ENCODE data around the gene ANGPT4.

ANGPT4 gene, protein sequence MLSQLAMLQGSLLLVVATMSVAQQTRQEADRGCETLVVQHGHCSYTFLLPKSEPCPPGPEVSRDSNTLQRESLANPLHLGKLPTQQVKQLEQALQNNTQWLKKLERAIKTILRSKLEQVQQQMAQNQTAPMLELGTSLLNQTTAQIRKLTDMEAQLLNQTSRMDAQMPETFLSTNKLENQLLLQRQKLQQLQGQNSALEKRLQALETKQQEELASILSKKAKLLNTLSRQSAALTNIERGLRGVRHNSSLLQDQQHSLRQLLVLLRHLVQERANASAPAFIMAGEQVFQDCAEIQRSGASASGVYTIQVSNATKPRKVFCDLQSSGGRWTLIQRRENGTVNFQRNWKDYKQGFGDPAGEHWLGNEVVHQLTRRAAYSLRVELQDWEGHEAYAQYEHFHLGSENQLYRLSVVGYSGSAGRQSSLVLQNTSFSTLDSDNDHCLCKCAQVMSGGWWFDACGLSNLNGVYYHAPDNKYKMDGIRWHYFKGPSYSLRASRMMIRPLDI

GRCh38 chr20:916125-916799 is at the start of gene ANGPT4:
Gene ANGPT4, minus strand, starts transcription at chr20:916334. Its CDS starts 120 bp downstream, at chr20:916214.
- no peak for DNase-seq

DNA sequence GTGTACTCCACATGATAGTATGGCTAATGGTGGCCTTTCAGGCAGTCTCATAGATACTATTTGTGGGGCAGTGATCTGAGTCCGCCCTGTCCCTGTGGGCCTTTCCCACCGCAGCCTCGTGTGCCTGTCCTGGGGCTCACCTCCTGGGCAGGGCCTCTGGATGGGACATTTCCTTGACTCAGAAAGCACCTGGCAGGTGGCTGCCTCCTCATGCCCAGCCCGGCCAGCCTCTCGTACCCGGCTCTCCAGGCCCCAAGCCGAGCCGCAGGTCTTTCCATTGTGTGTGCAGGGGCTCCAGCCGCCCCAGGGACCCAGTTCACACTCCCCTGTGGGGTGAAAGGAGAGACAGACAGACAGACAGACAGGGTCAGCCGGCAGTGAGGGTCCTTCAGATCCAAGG is 47.7 kb upstream of the ANGPT4 start:
- DNase-seq: no peak

- no peak for DNase-seq
These were observed 46.5 kb upstream of the ANGPT4 start for GRCh38 chr20:962683-963082.

- DNase-seq: no peak
These were observed 46.1 kb upstream of the ANGPT4 start for GRCh38 chr20:962223-962622.

- DNase-seq: no peak
These were observed 45.6 kb upstream of the ANGPT4 start for GRCh38 chr20:961768-962167.

GRCh38 chr20:959996-960615 is 44.0 kb upstream of the ANGPT4 start:
- DNase-seq: no peak

DNA sequence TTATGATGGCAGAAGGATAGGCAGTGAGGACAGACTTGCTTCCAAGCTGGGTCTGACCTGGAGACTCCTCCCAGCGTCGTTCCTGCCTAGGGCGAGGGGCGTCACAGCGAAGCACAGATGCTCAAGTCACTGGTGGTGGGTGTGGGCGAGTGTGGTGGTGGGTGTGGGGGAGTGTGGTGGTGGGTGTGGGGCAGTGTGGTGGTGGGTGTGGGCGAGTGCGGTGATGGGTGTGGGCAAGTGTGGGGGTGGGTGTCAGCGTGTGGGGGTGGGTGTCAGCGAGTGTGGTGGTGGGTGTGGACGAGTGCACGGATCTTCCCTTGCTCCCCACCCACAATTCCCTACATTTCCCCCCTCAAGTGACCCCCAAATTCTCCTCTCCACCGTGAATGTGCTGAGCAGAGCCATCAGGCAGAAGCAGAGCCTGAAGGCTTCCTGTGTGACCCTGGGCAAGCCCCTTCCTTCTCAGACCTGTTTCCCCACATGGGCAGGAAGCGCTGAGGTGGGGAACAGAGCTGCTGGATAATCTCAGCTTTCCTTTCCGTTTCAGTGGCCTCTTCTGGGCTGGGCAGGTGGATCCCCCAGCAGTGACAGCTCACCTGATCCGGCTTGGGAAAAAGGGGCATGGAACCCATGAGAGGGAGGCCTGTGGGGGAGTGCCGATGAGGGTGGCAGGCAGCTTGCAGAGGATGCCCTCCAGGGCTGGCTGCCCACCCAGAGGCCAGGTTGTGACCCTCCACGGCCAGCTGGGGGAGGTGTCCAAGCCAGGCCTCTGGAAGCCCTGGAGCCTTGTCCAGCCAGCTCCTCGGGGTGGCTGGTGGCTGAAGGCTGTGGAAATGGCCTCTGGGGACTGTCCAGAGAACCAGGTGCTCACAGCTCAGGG is 43.0 kb upstream of the ANGPT4 start:
- no peak for DNase-seq

GRCh38 chr20:957544-957943 is 41.4 kb upstream of the ANGPT4 start:
- DNase-seq: no peak

GRCh38 chr20:956330-956951 is 40.3 kb upstream of the ANGPT4 start:
- DNase-seq: no peak

DNA sequence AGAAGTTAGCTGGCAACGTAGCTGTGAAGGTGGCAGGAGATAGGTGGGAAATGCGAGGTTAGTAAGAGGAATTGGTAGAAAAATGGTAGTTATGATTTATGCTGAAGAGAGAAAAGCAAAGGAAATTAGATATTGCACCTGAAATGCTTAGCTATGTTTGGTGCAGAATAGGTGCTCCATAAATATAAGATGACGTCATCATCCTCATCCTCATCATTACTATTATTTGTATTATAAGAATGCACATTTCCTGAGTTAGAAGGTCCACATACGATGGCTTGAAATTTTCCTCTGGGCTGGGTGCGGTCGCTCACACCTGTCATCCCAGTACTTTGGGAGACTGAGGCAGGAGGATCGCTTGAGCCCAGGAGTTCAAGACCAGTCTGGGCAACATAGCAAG is 39.5 kb upstream of the ANGPT4 start:
- DNase-seq: no peak

DNA sequence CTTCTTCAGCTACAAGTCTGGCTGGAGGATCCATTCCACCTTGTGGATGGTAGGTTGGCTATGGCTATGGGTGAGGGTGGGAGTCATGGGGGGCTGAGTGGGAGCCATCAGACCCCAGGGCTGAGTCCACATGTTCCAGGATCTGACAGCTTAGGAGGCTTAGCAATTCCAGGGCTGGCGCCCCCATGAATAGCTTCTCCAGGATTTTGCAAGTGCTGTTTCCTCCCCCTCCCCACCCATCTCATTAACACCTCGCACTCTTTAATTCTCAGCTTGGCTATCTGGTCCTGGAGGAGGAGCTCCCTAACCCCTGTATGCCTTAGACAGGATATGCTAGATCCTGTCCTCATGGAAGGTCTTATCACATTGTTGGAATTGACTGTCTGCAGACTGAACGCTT is 39.0 kb upstream of the ANGPT4 start:
- no peak for DNase-seq

DNA sequence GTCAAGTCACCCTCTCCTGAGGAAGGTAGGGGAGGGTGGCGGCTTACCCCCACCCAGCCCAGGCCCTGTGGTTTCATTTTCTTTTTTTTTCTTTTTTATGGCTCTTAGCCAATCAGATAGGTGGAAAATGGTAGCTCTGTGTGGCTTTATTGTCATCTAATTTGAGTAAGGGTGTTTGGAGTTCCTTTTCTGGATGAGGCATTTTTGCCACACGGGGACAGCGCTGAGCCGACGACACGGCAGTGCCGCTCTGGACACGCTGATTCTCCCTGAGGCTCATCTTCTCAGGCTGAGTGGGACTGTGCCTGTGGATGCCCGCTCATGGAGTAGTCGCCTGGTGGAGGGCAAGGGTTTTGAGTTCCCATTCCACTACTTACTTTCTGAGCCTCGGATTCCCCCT is 37.6 kb upstream of the ANGPT4 start:
- DNase-seq: no peak

GRCh38 chr20:952196-952795 is 36.2 kb upstream of the ANGPT4 start:
- no peak for DNase-seq

- no peak for DNase-seq
These were observed 35.4 kb upstream of the ANGPT4 start for GRCh38 chr20:951384-952169.

DNA sequence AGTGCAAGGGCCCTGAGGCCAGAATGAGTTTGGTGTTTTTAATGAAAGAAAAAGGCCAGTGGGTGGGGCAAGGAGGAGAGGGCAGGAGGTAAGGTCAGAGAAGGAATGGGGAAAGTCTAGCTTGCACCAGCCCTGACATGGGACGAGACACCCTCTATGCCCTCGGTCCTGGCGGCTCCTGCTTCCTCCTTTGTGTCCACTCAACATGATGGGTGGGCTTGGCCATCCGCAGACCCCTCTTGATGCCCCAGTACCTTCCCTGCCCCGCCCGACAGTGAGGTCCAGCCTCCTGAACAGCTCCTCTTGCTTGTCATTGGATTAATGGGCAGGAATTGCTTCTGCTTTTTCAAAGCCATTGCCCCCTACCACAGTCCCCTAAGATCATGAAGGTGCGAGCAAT is 33.6 kb upstream of the ANGPT4 start:
- no peak for DNase-seq

- DNase-seq: no peak
These were observed 30.7 kb upstream of the ANGPT4 start for GRCh38 chr20:946826-947225.

- no peak for DNase-seq
These were observed 29.7 kb upstream of the ANGPT4 start for GRCh38 chr20:945841-946240.

DNA sequence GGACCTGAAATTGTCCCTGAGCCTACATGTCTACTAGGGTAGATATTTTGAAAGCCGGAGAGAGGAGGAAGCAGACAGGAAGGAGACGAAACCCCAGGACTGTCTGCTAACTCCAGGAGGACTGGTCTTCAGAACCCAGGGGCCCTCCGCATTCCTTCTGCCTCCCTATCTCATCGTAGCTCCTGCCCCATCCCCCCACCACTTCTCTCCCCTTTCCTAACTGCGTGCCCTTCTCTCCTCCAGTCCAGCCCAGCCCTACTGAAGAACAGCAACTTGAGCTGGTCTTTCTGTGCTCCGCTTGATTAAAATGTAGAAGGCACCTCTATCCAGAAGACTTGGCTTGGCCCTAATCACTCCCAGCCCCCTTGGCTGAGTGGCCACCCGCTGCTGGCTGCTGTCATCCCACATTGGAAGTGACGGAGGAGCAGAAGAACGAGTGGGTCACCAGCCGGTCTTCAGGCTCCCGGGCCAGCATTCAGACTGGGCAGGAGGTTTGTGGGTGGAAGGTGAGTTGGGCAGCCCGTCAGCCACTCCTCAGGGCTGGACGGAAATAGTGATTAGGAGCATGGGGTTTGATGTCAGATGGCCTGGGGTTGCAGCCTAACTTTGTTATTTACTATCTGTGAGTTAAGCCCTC is 28.8 kb upstream of the ANGPT4 start:
- DNase-seq: no peak

DNA sequence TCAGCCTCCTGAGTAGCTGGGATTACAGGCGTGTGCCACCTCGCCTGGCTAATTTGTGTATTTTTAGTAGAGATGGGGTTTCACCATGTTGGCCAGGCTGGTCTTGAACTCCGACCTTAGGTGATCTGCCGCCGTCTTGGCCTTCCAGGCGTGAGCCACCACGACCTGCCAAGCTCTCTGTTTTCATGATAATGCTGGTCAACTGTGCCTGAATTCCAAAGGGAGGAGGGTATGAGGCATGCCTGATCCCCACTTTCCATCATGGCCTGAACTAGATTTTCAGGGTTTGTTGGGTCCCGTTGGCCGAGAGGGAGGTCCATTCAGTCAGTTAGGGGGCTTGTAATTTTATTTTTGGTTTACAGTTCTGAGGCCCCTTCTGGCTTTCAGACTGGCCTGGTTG is 28.0 kb upstream of the ANGPT4 start:
- DNase-seq: no peak

GRCh38 chr20:942611-943010 is 26.5 kb upstream of the ANGPT4 start:
- DNase-seq: no peak

DNA sequence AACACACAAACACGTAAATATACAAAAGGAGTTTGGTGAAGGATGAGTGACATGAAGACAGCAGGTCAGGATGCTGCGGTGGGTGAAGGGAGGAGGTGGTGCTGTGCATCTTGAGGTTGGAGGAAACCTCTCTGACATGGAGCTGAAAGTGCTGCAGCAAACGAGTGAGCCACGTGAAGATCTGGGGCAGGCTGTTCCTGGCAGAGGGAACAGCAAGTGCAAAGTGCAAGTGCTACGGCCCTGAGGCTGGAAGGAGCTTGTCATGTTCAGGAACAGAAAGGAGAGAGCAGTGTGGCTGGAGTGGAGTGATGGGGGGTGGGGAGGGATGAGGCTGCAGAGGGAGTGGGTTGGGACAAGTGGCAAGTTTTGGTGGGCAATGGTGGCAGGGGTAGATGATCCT is 24.8 kb upstream of the ANGPT4 start:
- DNase-seq: no peak

All from NCI-H446 treated with DMSO at 0.1 percent for 48 hours (cell line).